NT2/D1 (cell line): ENCODE results near the gene HCRTR1.
"Not testable (repeated sequence)": the region's sequence is repeated elsewhere in the genome, so short reads cannot be mapped to it uniquely, and the experiment has no call there.

Experiments used
- DNase-seq: peaks from one replicate; pipeline ENCODE4 v3.0.0-alpha.2; 2011; ENCODE audit warnings: low read depth, low spot score
- H3K27me3 ChIP-seq: 2 replicates; pipeline ENCODE4 v1.6.0; 2011; ENCODE audit warnings: mild to moderate bottlenecking; ENCODE audit not compliant: insufficient read length, insufficient read depth
- H3K36me3 ChIP-seq: 2 replicates; pipeline ENCODE4 v1.6.1; 2011; ENCODE audit warnings: mild to moderate bottlenecking, low read length, mixed read lengths; ENCODE audit not compliant: insufficient read depth, insufficient read length
- H3K4me1 ChIP-seq: 2 replicates; pipeline ENCODE4 v1.5.1; 2011; ENCODE audit not compliant: insufficient read depth, insufficient read length
- H3K4me3 ChIP-seq: 2 replicates; pipeline ENCODE4 v1.5.1; 2011; ENCODE audit warnings: low read depth; ENCODE audit not compliant: insufficient read length
- H3K9ac ChIP-seq: 2 replicates; pipeline ENCODE4 v1.6.0; 2011; ENCODE audit warnings: low read depth; ENCODE audit not compliant: insufficient read length
- H3K9me3 ChIP-seq: 2 replicates; pipeline ENCODE4 v1.5.1; 2011; ENCODE audit warnings: mild to moderate bottlenecking, low read length; ENCODE audit not compliant: insufficient read depth
- SUZ12 ChIP-seq: IDR thresholded peaks from 2 replicates; pipeline ENCODE4 v1.6.1; 2011; ENCODE audit not compliant: insufficient read length, insufficient read depth; ENCODE audit errors: extremely low read depth
- YY1 ChIP-seq: IDR thresholded peaks from 2 replicates; pipeline ENCODE4 v1.6.1; 2011; ENCODE audit not compliant: insufficient read length, insufficient read depth
- ZNF274 ChIP-seq: IDR thresholded peaks from 2 replicates; pipeline ENCODE4 v1.6.1; 2011; ENCODE audit warnings: mild to moderate bottlenecking, low read depth, low read length

Gene HCRTR1

GRCh38 chr1:31583082-31583994, 34.2 kb upstream of the HCRTR1 start:
- Histone ChIP-seq H3K27me3 (no peaks in the 10 kb centered on the region), H3K36me3 (peaks cover 38% of the 10 kb centered on the region), H3K4me3 (no peak overlapping the region), H3K9me3 (no peaks in the 10 kb centered on the region), H3K4me1 (peaks cover 29% of the 10 kb centered on the region), H3K9ac (no peak overlapping the region)
- DNase-seq, result no peak
- no peak for TF ChIP-seq SUZ12
- no peak for TF ChIP-seq ZNF274
- no peak for TF ChIP-seq YY1

- Histone ChIP-seq H3K4me3 (no peak overlapping the region), H3K36me3 (peaks cover 38% of the 10 kb centered on the region), H3K9me3 (no peaks in the 10 kb centered on the region), H3K9ac (no peak overlapping the region), H3K4me1 (peaks cover 29% of the 10 kb centered on the region), H3K27me3 (peaks cover under 1% of the 10 kb centered on the region)
- DNase-seq, result no peak
- TF ChIP-seq YY1 (no peak), SUZ12 (no peak), ZNF274 (no peak)
Measured at GRCh38 chr1:31583995-31584868, 33.3 kb upstream of the HCRTR1 start.

DNA sequence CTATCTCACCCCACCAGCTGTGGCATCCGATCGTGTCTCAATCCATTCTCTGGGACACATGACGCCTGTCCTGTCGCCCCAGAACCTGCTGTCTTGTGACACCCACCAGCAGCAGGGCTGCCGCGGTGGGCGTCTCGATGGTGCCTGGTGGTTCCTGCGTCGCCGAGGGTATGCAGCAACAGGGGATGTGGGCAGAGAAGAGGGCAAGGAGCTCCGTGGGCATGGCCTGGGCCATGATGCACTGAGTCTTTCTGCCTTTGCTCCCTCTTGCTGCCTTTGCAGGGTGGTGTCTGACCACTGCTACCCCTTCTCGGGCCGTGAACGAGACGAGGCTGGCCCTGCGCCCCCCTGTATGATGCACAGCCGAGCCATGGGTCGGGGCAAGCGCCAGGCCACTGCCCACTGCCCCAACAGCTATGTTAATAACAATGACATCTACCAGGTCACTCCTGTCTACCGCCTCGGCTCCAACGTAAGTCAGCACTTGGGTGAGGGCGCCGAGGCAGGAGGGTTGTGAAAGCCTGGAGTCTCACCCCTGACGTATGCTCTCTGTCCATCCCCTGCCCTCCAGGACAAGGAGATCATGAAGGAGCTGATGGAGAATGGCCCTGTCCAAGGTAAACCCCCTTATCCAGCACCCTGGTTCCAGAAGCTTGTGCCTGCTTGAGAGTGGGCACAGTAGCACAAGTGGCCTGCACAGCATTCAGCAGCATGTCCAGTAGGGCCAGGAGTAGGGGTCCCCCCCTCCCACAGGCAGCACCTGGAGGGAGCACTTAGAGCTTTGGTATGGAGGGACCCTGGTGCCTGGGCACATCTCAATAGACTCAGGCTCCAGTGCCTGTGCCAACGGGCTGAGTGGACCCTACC, 32.4 kb upstream of the HCRTR1 start:
- no peak for DNase-seq
- peaks cover 3% of the 10 kb centered on the region for H3K27me3 ChIP-seq
- H3K9ac ChIP-seq, result no peak overlapping the region
- H3K4me3 ChIP-seq, result no peak overlapping the region
- peaks cover 38% of the 10 kb centered on the region for H3K36me3 ChIP-seq
- TF ChIP-seq ZNF274 (no peak), YY1 (no peak), SUZ12 (no peak)
- peaks cover 23% of the 10 kb centered on the region for H3K4me1 ChIP-seq
- no peaks in the 10 kb centered on the region for H3K9me3 ChIP-seq

DNA sequence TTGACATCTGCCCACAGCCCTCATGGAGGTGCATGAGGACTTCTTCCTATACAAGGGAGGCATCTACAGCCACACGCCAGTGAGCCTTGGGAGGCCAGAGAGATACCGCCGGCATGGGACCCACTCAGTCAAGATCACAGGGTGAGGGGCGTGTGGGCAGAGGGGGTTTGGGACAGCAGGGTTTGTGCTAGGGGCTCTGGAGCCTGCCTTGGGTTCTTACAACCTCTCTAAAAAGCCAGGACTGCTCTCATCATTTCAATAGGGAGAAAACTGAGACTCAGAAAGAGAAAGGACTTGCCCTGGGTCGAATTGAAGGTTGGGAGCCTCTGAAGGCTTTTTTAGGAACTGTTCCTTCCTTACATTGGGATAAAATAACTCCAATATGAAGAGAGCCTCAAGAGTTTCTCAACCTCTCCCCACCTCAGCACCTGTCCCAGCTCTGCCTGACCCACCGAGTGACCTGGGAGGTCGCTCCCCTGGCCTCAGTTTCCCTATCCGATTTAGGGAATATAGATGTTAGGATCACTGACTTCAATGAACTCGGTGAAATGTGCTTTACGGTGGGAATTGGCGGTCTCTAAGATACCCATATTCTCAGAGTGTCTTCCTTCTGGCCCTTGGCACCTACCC, 31.6 kb upstream of the HCRTR1 start:
- no peak overlapping the region for H3K9ac ChIP-seq
- H3K9me3 ChIP-seq, result no peaks in the 10 kb centered on the region
- DNase-seq, result no peak
- TF ChIP-seq ZNF274 (no peak), YY1 (no peak), SUZ12 (no peak)
- peaks cover 3% of the 10 kb centered on the region for H3K27me3 ChIP-seq
- no peak overlapping the region for H3K4me3 ChIP-seq
- H3K4me1 ChIP-seq, result peaks cover 18% of the 10 kb centered on the region
- peaks cover 38% of the 10 kb centered on the region for H3K36me3 ChIP-seq

- no peak for DNase-seq
- no peak for TF ChIP-seq SUZ12
- no peak for TF ChIP-seq ZNF274
- no peak for TF ChIP-seq YY1
- peaks cover 16% of the 10 kb centered on the region for H3K4me1 ChIP-seq
- no peaks in the 10 kb centered on the region for H3K9me3 ChIP-seq
- H3K27me3 ChIP-seq, result peaks cover 3% of the 10 kb centered on the region
- H3K36me3 ChIP-seq, result peaks cover 38% of the 10 kb centered on the region
- no peak overlapping the region for H3K9ac ChIP-seq
- H3K4me3 ChIP-seq, result no peak overlapping the region
Measured at GRCh38 chr1:31586376-31587327, 30.8 kb upstream of the HCRTR1 start.

DNA sequence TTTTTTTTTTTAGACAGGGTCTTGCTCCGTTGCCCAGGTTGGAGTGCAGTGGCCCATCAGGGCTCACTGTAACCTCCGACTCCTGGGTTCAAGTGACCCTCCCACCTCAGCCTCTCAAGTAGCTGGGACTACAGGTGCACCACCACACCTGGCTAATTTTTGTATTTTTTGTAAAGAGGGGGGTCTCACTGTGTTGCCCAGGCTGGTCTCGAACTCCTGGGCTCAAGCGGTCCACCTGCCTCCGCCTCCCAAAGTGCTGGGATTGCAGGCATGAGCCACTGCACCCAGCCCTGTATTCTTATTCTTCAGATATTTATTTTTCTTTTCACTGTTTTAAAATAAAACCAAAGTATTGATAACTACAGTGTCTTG, 30.2 kb upstream of the HCRTR1 start:
- Histone ChIP-seq H3K4me1 (peaks cover 14% of the 10 kb centered on the region), H3K36me3 (peaks cover 38% of the 10 kb centered on the region)
- DNase-seq, H3K9ac ChIP-seq, H3K9me3 ChIP-seq, H3K27me3 ChIP-seq, H3K4me3 ChIP-seq: not testable (repeated sequence)
